ENCODE data around the gene ZNF841.
"Not testable (repeated sequence)": the region's sequence is repeated elsewhere in the genome, so short reads cannot be mapped to it uniquely, and the experiment has no call there.

ZNF841 gene

DNA sequence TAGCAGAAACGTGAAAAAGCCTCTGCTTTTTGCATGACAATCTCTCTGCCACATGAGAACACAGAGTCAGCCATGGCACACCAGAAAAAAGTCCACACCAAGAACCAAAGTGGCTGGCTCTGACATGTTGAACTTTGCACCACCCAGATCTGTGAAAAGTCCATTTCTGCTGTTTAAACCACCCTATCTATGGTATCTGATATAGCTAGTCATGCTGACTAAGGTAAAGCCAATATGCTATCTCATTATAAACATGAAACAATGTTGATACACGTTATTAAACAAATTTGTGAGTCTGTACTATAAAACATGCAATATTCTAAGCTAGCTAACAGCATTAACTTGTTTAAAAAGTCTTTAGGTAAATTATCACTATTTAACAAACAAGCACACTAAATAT, 25.9 kb downstream of the ZNF841 start:
- in situ Hi-C loops (cut with MboI; ENCODE audit: low sequenced_read_pairs), result no loop called here

DNA sequence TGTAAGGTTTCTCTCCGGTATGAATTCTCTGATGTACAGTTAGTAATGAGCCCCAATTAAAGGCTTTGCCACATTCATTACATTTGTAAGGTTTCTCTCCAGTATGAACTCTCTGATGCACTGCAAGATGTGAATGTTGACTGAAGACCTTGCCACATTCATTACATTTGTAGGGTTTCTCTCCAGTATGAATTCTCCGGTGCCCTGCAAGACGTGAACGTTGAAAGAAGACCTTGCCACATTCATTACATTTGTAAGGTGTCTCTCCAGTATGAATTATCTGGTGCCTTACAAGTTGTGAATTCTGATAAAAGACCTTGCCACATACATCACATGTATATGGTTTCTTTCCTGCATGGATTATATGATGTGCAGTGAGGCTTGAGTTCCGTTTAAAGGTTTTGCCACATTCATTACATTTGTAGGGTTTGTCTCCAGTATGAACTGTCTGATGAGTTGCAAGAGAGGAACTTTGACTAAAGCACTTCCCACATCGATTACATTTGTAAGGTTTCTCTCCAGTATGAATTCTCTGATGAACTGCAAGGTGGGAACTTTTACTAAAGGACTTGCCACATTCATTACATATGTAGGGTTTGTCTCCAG, 29.2 kb downstream of the ZNF841 start:
- in situ Hi-C loops (cut with MboI; ENCODE audit: low sequenced_read_pairs), result no loop called here

DNA sequence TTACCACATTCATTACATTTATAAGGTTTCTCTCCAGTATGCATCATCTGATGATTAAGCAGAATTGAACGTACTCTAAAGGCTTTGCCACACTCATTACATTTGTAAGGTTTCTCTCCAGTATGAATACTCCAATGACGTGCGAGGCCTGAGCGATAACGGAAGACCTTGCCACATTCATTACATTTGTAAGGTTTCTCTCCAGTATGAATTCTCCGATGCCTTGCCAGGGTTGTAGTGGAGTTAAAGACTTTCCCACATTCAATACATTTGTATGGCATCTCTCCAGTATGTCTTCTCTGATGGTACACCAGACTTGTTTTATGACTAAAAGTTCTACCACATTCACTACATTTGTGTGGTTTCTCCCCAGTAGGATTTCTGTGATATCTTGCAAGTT, 30.2 kb downstream of the ZNF841 start:
- in situ Hi-C loops (cut with MboI; ENCODE audit: low sequenced_read_pairs), result no loop called here

DNA sequence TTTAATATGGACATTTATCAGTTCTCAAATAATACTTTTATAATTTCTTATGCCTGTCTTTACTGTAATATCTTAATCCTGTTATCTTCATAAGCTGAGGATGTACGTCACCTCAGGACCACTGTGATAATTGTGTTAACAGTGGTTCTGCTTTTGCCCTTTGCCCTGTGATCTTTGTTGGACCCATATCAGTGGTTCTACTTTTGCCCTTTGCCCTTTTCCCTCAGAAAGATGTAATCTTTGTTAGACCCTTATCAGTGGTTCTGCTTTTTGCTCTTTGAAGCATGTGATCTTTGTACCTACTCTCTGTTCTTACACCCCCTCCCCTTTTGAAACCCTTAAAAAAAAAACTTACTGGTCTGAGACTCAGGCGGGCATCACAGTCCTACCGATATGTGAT, 39.1 kb downstream of the ZNF841 start:
- in situ Hi-C loops (cut with MboI; ENCODE audit: low sequenced_read_pairs), result not testable (repeated sequence)

DNA sequence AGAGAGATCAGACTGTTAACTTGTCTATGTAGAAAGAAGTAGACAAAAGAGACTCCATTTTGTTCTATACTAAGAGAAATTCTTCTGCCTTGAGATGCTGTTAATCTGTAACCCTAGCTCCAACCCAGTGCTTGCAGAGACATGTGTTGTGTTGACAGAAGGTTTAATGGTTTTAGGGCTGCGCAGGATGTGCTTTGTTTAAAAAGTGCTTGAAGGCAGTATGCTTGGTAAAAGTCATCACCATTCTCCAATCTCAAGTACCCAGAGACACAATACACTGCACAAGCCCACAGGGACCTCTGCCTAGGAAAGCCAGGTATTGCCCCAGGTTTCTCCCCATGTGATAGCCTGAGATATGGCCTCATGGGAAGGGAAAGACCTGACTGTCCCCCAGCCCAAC, 43.8 kb downstream of the ZNF841 start:
- in situ Hi-C loops (cut with MboI; ENCODE audit: low sequenced_read_pairs), result not testable (repeated sequence)

DNA sequence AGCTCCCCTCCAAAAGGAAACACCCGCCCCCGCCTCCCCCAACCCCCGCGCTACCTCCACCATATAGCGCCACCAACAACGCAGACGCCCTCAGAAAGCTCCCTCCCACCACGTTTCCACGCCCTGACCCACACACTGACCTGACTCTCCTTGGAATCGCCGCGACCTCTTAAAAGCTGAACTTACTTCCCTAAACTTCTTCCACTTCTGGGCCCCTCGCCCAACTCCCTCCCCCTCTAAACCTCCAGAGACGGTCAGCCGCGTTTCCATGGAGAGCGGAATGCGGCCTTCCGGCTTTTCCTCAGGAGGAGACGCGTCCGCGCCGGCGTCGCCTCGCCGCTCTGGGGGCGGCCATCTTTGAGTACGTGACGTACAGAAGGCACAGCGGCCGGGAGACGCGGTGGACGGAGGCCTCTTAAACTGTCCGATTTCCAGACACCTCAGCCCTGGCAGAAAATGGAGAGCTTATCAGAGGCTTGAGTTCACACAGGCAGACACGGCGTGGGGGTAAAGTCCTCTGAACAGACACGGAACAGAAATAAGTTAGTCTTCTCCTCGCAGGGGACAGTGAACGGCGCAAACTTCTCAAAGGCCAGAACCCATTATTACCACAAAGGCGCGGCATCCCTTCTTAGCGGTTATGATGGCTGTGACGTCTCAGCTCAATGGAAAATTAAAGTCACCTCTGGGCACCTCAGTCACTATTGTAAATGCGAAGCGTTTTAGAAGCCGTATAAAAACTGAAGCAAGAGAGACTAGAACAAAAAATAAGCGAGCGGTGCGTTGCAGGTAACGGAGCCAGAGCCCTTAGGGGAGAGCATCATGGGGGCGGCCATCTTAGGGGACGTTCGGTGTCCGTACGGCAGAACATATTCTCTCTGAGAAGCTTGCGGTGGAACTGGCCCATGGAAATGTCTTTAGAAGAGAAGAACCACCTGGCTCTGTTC, 46.7 kb downstream of the ZNF841 start, which contains the start of gene ZNF432:
TSS of gene ZNF432 (minus strand) at position 284 of the 947 bp plus-strand sequence. CDS start 1,970 bp downstream, outside the sequence.
- in situ Hi-C loops (cut with MboI; ENCODE audit: low sequenced_read_pairs), result no loop called here

DNA sequence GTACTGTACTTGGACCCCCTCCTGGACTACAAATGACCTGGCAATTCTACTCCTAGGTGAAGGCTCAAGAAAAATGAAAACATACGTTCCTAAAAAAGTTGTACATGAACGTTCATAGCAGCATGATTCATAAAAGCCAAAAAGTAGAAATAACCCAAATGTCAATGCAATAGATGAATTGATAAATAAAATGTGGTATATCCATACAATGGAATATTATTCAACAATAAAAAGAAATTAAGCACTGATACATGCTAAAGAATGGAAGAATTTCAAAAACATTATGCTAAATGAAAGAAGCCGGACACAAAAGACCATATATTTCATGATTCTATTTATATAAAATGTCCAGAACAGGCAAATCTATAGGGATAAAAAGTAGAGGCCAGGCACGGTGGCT, 56.4 kb downstream of the ZNF841 start:
- in situ Hi-C loops (cut with MboI; ENCODE audit: low sequenced_read_pairs), result no loop called here

DNA sequence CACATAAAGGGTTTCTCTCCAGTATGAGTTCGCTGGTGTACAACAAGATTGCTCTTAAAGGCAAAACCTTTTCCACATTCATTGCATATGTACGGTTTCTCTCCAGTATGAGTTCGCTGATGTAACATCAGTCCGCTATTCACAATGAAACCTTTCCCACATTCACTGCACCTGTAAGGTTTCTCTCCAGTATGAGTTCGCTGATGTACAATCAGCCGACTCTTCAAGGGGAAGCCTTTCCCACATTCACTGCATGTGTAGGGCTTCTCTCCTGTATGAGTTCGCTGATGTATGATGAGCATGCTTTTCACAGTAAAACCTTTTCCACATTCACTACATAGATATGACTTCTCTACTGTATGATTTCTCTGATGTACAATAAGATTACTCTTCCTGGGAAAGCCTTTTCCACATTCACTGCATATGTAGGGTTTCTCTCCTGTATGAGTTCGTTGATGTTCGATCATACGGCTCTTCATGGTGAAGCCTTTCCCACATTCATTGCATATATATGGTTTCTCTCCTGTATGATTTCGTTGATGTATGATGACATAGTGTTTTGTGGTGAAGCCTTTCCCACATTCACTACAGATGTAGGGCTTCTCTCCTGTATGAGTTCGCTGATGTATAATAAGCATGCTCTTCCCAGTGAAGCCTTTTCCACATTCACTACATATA, 61.4 kb downstream of the ZNF841 start:
- in situ Hi-C loops (cut with MboI; ENCODE audit: low sequenced_read_pairs), result no loop called here

DNA sequence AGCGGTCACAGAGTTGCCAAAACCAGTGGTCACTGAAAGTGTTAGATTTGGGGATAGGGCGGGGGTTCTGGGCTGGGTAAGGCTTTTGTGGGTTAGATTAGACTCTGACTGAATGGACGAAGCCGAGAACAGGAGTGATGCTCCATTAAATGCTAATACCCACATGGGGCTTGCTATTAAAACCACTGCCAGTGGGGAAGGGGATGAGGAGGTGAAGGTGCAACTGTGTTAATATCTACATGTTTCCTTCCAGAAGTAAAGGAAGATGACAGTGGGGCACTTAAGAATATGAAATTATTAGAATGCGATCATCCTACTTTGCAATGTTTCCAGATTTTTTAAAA, 66.8 kb downstream of the ZNF841 start:
- in situ Hi-C loops (cut with MboI; ENCODE audit: low sequenced_read_pairs), result no loop called here

DNA sequence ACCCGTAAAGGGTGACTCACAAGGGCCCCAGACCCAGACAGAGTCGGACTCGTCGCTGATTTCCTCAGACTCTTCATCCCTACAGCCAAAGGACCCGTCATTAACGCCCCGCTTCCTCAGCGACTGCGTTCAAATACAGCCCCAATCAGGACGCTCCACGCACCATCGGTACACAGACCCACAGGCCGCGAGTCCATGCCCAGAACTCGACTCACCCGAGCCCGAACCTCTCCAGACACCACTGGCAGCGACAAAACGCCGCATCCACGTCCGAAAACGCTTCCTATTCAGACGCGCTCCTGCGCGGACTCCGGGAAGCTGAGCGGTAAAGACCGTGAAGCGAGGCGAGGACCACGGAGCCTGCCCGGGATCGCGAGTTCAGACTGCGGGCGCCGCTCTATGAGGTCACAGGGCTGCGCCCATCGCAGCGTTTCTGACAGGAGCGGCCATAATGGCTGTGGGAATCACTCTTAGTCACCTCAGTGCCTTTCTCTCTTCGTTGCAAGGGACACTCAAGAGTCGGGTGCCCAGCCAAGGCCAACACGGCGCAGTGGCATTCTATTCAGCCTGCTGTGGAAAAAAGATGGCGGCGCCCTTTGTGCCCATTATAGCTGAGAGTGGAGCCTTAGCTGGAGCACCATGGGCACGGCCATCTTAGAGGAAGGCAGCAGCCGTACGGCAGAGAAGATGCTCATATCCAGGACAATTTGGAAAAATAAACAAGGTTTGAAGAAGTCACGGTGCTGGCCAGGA, 67.4 kb downstream of the ZNF841 start, which contains the start of gene ZNF614:
TSS of gene ZNF614 (minus strand) at position 353 of the 753 bp plus-strand sequence. CDS start 2,634 bp downstream, outside the sequence.
- in situ Hi-C loops (cut with MboI; ENCODE audit: low sequenced_read_pairs), result no loop called here

DNA sequence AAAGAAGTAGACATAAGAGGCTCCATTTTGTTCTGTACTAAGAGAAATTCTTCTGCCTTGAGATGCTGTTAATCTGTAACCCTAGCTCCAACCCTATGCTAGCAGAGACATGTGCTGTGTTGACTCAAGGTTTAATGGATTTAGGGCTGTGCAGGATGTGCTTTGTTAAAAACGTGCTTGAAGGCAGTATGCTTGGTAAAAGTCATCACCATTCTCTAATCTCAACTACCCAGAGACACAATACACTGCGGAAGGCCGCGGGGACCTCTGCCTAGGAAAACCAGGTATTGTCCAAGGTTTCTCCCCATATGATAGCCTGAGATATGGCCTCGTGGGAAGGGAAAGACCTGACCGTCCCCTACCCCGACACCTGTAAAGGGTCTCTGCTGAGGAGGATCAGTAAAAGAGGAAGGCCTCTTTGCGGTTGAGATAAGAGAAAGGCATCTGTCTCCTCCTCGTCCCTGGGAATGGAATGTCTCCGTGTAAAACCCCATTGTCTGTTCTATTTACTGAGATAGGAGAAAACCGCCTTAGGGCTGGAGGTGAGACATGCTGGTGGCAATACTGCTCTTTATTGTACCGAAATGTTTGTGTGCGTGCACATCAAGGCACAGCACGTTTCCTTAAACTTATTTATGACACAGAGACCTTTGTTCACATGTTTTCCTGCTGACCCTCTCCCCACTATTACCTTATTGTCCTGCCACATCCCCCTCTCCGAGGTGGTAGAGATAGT, 69.1 kb downstream of the ZNF841 start:
- in situ Hi-C loops (cut with MboI; ENCODE audit: low sequenced_read_pairs), result not testable (repeated sequence)

DNA sequence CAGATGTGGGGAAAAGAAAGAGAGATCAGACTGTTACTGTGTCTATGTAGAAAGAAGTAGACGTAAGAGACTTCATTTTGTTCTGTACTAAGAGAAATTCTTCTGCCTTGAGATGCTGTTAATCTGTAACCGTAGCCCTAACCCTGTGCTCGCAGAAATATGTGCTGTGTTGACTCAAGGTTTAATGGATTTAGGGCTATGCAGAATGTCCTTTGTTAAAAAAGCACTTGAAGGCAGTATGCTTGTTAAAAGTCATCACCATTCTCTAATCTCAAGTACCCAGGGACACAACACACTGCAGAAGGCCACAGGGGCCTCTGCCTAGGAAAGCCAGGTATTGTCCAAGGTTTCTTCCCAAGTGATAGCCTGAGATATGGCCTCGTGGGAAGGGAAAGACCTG, 71.1 kb downstream of the ZNF841 start:
- in situ Hi-C loops (cut with MboI; ENCODE audit: low sequenced_read_pairs), result not testable (repeated sequence)

DNA sequence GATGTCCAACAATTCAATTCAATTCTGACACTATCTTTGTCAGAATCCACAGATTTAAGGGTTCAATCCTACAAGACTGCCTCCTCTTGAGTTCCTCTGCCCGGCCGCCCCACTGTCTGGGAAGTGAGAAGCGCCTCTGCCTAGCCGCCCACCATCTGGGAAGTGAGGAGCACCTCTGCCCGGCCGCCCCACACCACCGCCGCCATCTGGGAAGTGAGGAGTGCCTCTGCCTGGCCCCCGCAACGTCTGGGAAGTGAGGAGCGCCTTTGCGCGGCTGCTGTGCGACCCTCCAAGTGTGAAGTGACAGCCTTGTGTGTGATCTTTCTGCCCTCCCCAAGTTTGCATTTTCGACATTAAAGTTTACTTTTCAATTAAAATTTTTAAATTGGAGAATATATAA, 73.4 kb downstream of the ZNF841 start:
- in situ Hi-C loops (cut with MboI; ENCODE audit: low sequenced_read_pairs), result no loop called here

DNA sequence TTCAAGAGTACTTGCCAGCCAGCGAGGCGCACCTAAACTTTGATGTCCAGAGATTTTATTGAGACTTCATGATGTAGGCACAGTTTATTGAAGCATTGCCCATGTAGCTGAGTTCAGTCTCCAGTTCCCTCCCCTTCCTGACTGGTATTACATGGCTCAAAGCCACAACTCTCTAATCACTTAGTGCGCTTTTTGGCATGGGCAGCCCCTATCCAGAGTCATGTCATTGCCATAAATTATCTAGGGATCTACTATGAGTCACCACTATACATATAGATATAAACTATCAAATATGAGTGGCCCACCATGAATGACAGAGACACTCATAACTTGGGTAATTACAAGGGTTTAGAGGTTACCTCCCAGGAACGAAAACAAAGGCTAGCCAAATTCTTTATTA, 75.1 kb downstream of the ZNF841 start:
- in situ Hi-C loops (cut with MboI; ENCODE audit: low sequenced_read_pairs), result no loop called here
